ENCODE results near the gene DOCK1. TPM values are rescaled to one million over a fixed set of nuclear protein-coding genes. Genes with fewer than 3 reads are reported as not detected.
"Not testable (repeated sequence)": the region's sequence is repeated elsewhere in the genome, so short reads cannot be mapped to it uniquely, and the experiment has no call there.

DOCK1 gene
- total and polyA plus RNA-seq, 8 donors, result 46.4 to 77.7 (median 71.3) TPM

- no peaks in the 10 kb centered on the region for H3K36me3 ChIP-seq
- H3K4me3 ChIP-seq, result no peak overlapping the region
- no peak for DNase-seq
- intact Hi-C loops (cut with DNase I), result no loop called here
- H3K9me3 ChIP-seq, result no peaks in the 10 kb centered on the region
- peaks cover 0 to 28% of the 10 kb centered on the region in 2 donors for H3K4me1 ChIP-seq
- no peak for TF ChIP-seq CTCF (IDR thresholded peaks at IDR 0.05)
- no peak for ATAC-seq
- H3K27ac ChIP-seq, result no peak overlapping the region
- no peaks in the 10 kb centered on the region for H3K27me3 ChIP-seq
Observed at GRCh38 chr10:126933116-126933515, 27.9 kb downstream of the DOCK1 start.

- no peak for ATAC-seq
- no peak for TF ChIP-seq CTCF (IDR thresholded peaks at IDR 0.05)
- Histone ChIP-seq H3K27me3 (no peaks in the 10 kb centered on the region), H3K9me3 (no peaks in the 10 kb centered on the region), H3K4me1 (peaks cover 0 to 26% of the 10 kb centered on the region in 2 donors), H3K36me3 (no peaks in the 10 kb centered on the region), H3K27ac (no peak overlapping the region), H3K4me3 (no peak overlapping the region)
- DNase-seq, result peak in 1 of 4 donors; percentile 32
- intact Hi-C loops (cut with DNase I), result no loop called here
Observed at GRCh38 chr10:126935263-126935946, 30.2 kb downstream of the DOCK1 start.

GRCh38 chr10:126937026-126937425, 31.8 kb downstream of the DOCK1 start:
- peaks cover 0 to 10% of the 10 kb centered on the region in 2 donors for H3K4me1 ChIP-seq
- ATAC-seq (no peak), DNase-seq (no peak)
- H3K27me3 ChIP-seq, result no peaks in the 10 kb centered on the region
- intact Hi-C loops (cut with DNase I), result no loop called here
- H3K9me3 ChIP-seq, result no peaks in the 10 kb centered on the region
- H3K36me3 ChIP-seq, result no peaks in the 10 kb centered on the region
- no peak overlapping the region for H3K27ac ChIP-seq
- TF ChIP-seq CTCF (IDR thresholded peaks at IDR 0.05), result no peak
- no peak overlapping the region for H3K4me3 ChIP-seq

- ATAC-seq; H3K4me1 ChIP-seq; intact Hi-C loops (cut with DNase I); H3K36me3 ChIP-seq; DNase-seq; H3K27ac ChIP-seq; H3K9me3 ChIP-seq; H3K4me3 ChIP-seq; H3K27me3 ChIP-seq: not testable (repeated sequence)
Observed at GRCh38 chr10:126938121-126938520, 32.9 kb downstream of the DOCK1 start.

DNA sequence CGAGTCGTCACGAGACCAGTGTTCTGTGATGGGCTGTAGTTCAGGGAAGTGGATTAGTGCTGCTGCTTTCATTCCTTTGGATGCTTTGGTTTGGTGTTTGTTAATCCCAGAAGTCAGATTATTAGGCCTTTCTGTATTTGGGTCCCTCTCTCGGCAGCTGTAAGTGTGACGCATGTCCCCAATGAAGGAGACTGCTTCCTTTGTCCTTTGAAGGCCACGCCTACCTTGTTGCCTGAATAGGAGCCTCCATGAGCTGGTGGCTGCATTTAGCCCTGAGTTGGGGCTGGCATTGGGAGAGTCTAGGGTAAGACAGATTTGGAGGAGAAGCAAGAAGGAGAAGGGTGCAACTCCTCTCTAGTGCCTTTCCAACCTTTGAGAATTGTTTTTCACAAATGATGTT, 34.5 kb downstream of the DOCK1 start:
- H3K27ac ChIP-seq, result no peak overlapping the region
- intact Hi-C loops (cut with DNase I), result no loop called here
- ATAC-seq, result no peak

More for the DNA sequence above, 34.5 kb downstream of the DOCK1 start:
- Histone ChIP-seq H3K27me3 (no peaks in the 10 kb centered on the region), H3K9me3 (no peaks in the 10 kb centered on the region), H3K36me3 (no peaks in the 10 kb centered on the region), H3K4me3 (no peak overlapping the region), H3K4me1 (peaks cover 0 to 9% of the 10 kb centered on the region in 2 donors)
- TF ChIP-seq CTCF (IDR thresholded peaks at IDR 0.05), result no peak
- no peak for DNase-seq
